ELF-1 (cell line): Measurements from ENCODE around the gene HYAL3.
A peak's percentile ranks its signal among the peaks of the same experiment; 100 is the strongest.
"Not testable (repeated sequence)": the region's sequence is repeated elsewhere in the genome, so short reads cannot be mapped to it uniquely, and the experiment has no call there.

Experiments
- DNase-seq: peaks from one replicate; pipeline ENCODE4 v3.0.0-alpha.2; 2016; ENCODE audit warnings: low read depth, low spot score

HYAL3 gene

DNA sequence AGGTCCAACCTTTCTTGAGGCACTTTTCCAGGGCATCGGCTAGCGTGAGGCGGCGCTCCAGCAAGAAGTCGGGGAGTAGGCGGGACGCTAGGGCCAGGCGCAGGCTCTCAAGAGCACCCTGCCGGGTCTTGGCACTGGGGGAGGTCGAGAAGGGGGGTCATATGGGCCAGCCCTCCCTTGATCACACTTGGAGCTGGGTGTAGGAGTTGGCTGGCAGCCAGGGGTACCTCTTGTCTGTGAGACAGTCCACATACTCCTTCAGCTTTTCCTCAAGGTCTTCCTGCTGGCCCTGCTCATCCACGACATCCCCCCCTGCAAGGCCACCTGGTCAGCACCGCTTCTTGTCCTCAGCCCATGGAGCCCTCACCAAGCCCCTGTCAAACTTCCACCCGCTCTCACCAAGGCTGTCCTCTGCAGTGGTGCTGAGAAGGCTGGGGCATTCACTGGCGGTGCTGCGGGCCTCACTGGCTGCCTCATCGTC lies 9.0 kb downstream of the HYAL3 start:
- no peak for DNase-seq

GRCh38 chr3:50289130-50289529 lies 10.1 kb downstream of the HYAL3 start:
- DNase-seq: no peak

- no peak for DNase-seq
Observed at GRCh38 chr3:50288387-50289007, 10.7 kb downstream of the HYAL3 start.

DNA sequence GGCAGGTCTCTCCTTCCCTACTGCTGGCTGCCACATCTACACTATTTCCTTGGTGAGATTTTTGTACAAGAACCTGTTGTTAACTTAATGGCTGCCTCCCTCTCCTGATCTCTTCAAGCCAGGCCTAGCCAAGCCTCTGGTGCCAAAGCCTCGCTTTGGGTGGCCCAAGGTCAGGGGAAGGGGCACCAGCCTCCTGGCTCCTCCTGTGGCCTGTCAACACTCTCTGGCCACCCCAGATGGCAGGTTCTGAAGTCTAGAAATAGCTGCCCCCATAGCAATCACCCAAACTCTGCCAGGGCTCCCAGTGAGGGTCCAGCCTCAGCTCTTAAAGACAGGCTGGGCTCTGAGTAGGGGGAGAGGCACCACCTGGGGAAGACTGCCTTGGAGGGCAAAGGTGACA lies 11.9 kb downstream of the HYAL3 start:
- no peak for DNase-seq

DNA sequence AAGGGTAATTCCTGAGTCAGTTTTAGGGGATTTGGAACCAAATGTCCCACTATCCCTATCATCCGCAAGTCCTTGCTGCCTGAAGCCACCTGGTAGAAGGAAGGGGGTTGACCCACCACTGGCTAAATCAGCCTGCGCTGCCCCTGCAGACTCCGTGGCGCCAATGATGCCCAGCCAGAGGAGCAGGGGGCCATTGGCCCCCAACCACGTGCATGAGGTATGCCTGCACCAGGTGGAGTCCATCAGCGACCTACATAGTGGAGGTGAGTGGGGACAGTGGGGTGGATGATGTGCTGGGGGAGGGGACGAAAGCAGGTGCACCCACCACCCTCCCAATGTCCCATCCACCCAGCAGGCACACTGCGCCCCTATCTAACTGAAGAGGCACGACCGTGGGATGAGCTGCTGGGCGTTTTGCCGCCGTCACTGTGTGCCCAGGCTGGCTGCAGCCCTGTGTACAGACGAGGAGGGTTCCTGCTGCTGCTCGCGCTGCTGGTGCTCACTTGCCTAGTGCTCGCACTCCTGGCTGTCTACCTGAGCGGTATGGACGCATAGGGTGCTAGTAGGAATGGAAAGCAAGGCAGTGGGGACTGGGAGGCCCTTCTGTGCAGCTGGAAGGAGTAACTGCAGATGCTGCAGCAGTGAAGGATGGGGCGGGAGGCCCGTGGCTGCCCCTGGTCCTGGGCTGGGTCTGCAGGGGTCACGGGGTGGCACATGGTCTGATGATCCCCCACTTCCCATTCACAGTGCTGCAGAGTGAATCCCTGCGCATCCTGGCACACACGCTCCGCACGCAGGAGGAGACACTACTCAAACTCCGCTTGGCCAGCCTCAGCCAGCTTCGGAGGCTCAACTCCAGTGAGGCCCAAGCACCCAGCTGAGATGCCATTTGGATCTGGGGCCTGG lies 12.6 kb downstream of the HYAL3 start:
- DNase-seq: no peak

DNA sequence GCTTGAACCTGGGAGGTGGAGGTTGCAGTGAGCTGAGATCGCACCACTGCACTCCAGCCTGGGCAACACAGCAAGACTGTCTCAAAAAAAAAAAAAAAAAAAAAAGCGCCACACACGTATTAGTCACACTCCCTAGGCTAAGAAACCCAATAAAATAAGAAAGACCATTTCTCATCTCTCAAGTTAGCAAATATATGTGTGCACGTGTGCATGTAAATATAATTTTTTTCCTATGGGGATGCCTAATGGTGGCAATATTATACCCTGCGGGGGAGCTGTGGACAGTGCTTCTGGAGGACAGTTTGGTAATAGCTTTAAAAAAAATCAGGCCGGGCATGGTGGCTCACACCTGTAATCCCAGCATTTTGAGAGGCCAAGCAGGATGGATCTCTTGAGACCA lies 15.1 kb downstream of the HYAL3 start:
- not testable (repeated sequence) for DNase-seq

- DNase-seq: no peak
Observed at GRCh38 chr3:50279255-50280016, 19.8 kb downstream of the HYAL3 start.

- no peak for DNase-seq
Observed at GRCh38 chr3:50278880-50279224, 20.4 kb downstream of the HYAL3 start, which contains the start of gene LSMEM2. Gene LSMEM2 (plus strand): TSS chr3:50279087. CDS start chr3:50279114, 27 bp downstream.

- no peak for DNase-seq
Observed at GRCh38 chr3:50278123-50278879, 20.9 kb downstream of the HYAL3 start.

GRCh38 chr3:50276762-50277101 lies 22.5 kb downstream of the HYAL3 start:
- no peak for DNase-seq

GRCh38 chr3:50275996-50276761 lies 23.0 kb downstream of the HYAL3 start:
- peak; percentile 46 for DNase-seq

DNA sequence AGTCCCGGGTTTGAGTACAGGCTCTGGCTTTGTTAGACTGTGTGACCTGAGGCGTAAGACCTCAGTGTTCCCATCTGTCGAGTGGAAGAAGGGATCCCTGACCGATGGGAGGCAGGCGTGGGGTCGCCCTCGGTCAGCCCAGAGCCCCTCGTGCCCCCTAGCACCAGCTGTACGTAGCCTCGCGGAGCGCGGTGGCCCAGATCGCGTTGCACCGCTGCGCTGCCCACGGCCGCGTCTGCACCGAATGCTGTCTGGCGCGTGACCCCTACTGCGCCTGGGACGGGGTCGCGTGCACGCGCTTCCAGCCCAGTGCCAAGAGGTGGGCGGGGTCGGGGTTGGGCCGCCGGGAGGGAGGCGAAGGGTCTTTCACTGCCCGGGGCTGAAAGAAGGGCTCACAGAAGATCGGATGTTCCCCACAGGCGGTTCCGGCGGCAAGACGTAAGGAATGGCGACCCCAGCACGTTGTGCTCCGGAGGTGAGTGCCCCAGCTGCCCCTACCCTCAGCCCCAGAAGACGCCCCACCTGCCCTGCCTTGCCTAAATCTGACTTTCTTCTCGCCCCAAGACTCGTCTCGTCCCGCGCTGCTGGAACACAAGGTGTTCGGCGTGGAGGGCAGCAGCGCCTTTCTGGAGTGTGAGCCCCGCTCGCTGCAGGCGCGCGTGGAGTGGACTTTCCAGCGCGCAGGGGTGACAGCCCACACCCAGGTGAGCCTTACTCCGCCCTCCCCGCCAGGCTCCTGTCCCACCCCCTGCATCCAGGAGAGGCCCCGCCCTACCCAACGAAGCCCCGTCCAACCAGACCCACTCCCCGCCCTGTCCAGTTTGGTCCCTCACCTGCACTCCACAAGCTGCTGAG lies 23.8 kb downstream of the HYAL3 start:
- DNase-seq: peak; percentile 69

GRCh38 chr3:50274371-50275104 lies 24.7 kb downstream of the HYAL3 start:
- DNase-seq: peak; percentile 88

- DNase-seq: no peak
Observed at GRCh38 chr3:50273689-50274065, 25.5 kb downstream of the HYAL3 start.

GRCh38 chr3:50272911-50273688 lies 26.1 kb downstream of the HYAL3 start:
- peak; percentile 93 for DNase-seq

DNA sequence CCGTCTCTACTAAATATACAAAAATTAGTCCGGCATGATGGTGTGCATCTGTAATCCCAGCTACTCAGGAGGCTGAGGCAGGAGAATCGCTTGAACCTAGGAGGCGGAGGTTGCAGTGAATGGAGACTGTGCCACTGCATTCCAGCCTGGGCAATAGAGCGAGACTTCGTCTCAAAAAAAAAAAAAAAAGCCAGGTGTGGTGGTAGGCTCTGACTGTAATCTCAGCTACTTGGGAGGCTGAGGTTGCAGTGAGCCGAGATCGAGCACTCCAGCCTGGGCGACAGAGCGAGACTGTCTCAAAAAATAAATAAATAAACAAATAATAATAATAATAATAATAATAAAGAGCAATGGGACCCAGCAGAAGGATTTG lies 26.7 kb downstream of the HYAL3 start:
- not testable (repeated sequence) for DNase-seq

DNA sequence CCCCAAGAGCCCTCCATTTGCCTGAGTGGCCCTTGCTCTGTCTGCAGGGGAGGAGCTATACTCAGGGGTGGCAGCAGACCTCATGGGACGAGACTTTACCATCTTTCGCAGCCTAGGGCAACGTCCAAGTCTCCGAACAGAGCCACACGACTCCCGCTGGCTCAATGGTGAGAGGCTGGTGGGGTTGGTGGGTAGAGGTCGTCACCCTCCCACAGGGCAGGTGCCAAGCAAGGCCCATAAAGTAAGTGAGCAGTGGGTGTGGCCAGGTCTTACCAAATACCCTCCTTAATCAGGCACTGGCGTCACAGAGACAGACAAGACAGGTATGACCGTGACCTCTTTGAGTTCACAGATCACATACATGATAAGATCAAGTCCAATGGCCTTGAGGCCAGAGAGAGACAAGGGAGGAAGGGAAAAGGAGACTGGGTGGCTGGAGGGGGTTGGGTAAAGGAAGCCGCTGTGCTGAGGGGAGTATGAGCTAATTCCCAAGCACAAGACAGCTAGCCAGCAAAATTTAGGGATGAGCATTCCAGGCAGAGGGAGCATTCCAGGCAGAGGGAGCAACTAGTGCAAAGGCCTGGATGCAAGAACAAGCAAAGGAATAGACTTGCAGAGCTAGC lies 27.8 kb downstream of the HYAL3 start:
- peak; percentile 39 for DNase-seq
